ENCODE results near the gene TGM6. TPM values are rescaled to one million over a fixed set of nuclear protein-coding genes. Genes with fewer than 3 reads are reported as not detected.

Gene TGM6
- total RNA-seq, 4 donors from 2014 or later: not detected

GRCh38 chr20:2396241-2396814 lies 15.6 kb downstream of the TGM6 start:
- Histone ChIP-seq H3K36me3 (no peaks in the 10 kb centered on the region), H3K4me3 (no peak overlapping the region), H3K9me3 (no peaks in the 10 kb centered on the region), H3K27me3 (no peaks in the 10 kb centered on the region), H3K27ac (no peak overlapping the region), H3K4me1 (no peaks in the 10 kb centered on the region)
- no peak for DNase-seq
- intact Hi-C loops (cut with DNase I; ENCODE audit: low total_unique reads): no loop called here
- TF ChIP-seq, protein P1, sequence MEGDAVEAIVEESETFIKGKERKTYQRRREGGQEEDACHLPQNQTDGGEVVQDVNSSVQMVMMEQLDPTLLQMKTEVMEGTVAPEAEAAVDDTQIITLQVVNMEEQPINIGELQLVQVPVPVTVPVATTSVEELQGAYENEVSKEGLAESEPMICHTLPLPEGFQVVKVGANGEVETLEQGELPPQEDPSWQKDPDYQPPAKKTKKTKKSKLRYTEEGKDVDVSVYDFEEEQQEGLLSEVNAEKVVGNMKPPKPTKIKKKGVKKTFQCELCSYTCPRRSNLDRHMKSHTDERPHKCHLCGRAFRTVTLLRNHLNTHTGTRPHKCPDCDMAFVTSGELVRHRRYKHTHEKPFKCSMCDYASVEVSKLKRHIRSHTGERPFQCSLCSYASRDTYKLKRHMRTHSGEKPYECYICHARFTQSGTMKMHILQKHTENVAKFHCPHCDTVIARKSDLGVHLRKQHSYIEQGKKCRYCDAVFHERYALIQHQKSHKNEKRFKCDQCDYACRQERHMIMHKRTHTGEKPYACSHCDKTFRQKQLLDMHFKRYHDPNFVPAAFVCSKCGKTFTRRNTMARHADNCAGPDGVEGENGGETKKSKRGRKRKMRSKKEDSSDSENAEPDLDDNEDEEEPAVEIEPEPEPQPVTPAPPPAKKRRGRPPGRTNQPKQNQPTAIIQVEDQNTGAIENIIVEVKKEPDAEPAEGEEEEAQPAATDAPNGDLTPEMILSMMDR (IDR thresholded peaks at IDR 0.05): no peak
- TF ChIP-seq POLR2A (IDR thresholded peaks at IDR 0.05): no peak

DNA sequence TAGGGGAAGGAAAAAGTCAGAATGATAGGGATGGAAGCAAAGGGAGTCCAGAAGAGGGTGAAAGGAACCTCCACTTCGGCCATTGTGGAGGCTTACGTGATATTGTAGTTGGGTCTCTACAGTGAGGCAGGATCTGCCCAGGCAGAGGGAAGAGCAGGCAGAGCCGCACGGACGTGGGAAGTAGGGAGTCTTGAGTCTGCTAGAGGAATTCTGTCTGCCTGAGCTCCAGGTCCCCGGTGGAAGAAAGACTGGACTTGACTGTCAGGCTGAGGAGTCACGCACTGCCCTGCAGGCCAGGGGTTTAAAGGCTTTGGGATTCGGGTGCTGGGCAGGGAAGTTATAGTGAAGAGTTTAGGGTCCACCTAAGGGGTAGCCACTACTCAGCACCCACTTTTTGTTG lies 16.4 kb downstream of the TGM6 start:
- H3K27ac ChIP-seq: no peak overlapping the region
- intact Hi-C loops (cut with DNase I; ENCODE audit: low total_unique reads): no loop called here
- no peak overlapping the region for H3K4me3 ChIP-seq
- H3K9me3 ChIP-seq: no peaks in the 10 kb centered on the region
- DNase-seq: no peak
- TF ChIP-seq, protein P1 (IDR thresholded peaks at IDR 0.05): no peak
- no peak for TF ChIP-seq POLR2A (IDR thresholded peaks at IDR 0.05)
- no peaks in the 10 kb centered on the region for H3K36me3 ChIP-seq
- no peaks in the 10 kb centered on the region for H3K4me1 ChIP-seq
- H3K27me3 ChIP-seq: no peaks in the 10 kb centered on the region

GRCh38 chr20:2397595-2398145 lies 17.0 kb downstream of the TGM6 start:
- no peak for DNase-seq
- intact Hi-C loops (cut with DNase I; ENCODE audit: low total_unique reads): no loop called here
- no peak overlapping the region for H3K27ac ChIP-seq
- H3K4me3 ChIP-seq: no peak overlapping the region
- no peak for TF ChIP-seq POLR2A (IDR thresholded peaks at IDR 0.05)
- TF ChIP-seq, protein P1 (IDR thresholded peaks at IDR 0.05): no peak
- no peaks in the 10 kb centered on the region for H3K9me3 ChIP-seq
- no peaks in the 10 kb centered on the region for H3K36me3 ChIP-seq
- no peaks in the 10 kb centered on the region for H3K4me1 ChIP-seq
- no peaks in the 10 kb centered on the region for H3K27me3 ChIP-seq

DNA sequence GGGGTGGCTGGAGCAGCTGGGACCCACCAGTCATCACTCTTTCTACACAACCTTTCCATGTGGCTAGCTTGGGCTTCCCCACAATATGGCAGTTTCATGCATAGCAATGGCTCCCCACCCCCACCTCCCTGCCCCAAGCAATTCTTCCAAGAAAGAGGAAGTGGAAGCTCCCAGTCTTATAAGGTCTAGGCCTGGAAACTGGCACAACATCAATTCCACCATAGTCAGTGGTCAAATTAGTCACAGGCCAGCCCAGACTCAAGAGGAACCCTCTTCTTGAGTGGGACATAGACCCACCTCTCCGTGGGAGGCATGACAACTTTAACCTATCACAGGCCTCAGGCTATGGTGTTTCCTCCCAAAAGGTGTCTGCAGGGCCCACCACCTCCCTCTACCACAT lies 17.7 kb downstream of the TGM6 start:
- intact Hi-C loops (cut with DNase I; ENCODE audit: low total_unique reads): no loop called here
- no peaks in the 10 kb centered on the region for H3K27me3 ChIP-seq
- TF ChIP-seq, protein P1 (IDR thresholded peaks at IDR 0.05): no peak
- TF ChIP-seq POLR2A (IDR thresholded peaks at IDR 0.05): no peak
- no peaks in the 10 kb centered on the region for H3K4me1 ChIP-seq
- H3K4me3 ChIP-seq: no peak overlapping the region
- no peaks in the 10 kb centered on the region for H3K9me3 ChIP-seq
- no peak for DNase-seq
- H3K27ac ChIP-seq: no peak overlapping the region
- H3K36me3 ChIP-seq: no peaks in the 10 kb centered on the region

DNA sequence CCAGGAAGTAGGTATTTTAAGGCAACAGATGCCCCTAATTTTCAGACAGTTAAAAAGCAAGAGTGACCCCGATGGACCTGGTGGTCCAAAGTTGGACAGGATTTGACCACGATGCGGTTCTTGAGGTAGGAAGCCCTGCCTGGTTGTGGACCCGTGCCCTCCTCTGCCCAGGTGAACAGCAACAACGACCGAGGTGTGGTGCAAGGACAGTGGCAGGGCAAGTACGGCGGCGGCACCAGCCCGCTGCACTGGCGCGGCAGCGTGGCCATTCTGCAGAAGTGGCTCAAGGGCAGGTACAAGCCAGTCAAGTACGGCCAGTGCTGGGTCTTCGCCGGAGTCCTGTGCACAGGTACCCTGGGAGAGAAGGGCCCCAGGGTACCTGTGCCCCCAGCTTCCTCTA lies 18.7 kb downstream of the TGM6 start:
- H3K27ac ChIP-seq: no peak overlapping the region
- intact Hi-C loops (cut with DNase I; ENCODE audit: low total_unique reads): no loop called here
- no peak for TF ChIP-seq POLR2A (IDR thresholded peaks at IDR 0.05)
- TF ChIP-seq, protein P1 (IDR thresholded peaks at IDR 0.05): no peak
- H3K9me3 ChIP-seq: no peaks in the 10 kb centered on the region
- no peak for DNase-seq
- no peak overlapping the region for H3K4me3 ChIP-seq
- no peaks in the 10 kb centered on the region for H3K36me3 ChIP-seq
- H3K27me3 ChIP-seq: no peaks in the 10 kb centered on the region
- H3K4me1 ChIP-seq: no peaks in the 10 kb centered on the region

Data from uterus (tissue), 4 donors.